ENCODE data around the gene FRAT2.

The FRAT2 gene, protein sequence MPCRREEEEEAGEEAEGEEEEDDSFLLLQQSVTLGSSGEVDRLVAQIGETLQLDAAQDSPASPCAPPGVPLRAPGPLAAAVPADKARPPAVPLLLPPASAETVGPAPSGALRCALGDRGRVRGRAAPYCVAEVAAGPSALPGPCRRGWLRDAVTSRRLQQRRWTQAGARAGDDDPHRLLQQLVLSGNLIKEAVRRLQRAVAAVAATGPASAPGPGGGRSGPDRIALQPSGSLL

DNA sequence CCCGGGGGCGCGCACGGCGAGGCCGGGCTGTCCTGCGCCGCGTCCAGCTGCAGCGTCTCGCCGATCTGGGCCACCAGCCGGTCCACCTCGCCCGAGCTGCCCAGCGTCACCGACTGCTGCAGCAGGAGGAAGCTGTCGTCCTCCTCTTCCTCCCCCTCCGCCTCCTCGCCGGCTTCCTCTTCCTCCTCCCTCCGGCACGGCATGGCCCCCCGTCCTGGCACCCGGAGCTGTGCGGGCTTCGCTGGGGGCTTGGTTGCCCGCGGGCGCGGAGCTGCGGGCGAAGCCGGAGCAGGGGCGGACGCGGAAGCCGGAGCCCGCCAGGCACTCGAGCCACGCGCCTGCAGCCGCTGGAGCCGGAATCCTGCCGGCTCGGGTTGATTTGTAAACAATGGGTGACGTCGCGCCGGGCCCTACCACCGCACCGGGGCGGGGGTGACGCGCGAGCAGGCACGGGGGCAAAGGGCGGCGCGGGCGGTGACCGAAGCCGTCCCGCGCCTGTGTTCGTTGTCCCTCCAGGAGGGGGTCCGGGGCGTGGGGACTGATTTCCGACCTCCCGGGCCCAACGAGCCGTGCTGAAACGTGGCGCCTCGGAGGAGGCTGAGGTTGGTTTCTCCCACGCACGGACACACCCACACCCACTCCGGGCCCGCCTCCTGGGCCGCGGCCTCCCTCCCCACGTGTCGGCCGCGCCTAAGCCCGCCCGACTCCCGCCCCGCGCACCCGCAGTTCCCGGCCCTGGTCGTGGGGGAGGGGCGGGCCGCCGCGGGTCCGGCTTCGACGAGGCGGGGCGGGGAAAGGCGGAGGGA, at the start of gene FRAT2:
Gene FRAT2, minus strand, starts transcription at position 360 of the 806 bp plus-strand sequence. Its CDS starts 157 bp downstream, at position 203.
- DNase-seq (ENCODE audit: low spot score) = peak; percentile 92

DNA sequence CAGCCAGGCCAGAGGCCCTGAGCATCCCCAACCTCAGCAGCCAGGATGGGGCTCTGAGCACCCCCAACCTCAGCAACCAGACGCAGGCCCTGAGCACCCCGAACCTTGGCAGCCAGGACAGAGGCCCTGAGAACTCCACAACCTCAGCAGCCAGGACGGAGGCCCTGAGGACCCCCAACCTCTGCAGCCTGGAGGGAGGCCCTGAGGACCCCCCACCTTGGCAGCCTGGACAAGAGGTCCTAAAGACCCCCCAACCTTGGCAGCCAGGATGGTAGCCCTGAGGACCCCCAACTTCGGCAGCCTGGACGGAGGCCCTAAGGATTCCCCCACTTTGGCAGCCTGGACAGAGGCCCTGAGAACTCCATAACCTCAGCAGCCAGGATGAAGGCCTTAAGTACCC, 49.6 kb upstream of the FRAT2 start:
- DNase-seq (ENCODE audit: low spot score) = no peak

DNA sequence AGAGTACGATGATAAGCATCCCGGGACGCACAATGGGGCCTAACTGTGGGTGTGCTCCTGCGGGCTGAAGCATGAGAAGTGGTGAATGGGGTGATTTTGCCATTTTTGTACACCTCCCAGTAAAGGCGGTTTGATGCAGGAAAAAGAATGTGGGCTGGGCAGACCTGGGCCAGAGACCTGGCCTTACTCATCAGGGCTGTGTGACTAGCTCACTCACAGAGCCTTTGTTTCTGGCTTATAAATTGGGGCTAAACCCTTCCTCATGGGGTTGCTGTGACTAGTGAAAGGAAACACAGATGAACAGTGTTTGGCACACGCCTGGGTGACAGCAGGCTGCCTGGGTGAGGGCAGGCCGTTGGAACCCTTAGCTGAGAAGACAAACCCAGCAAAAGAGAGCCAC, 48.6 kb upstream of the FRAT2 start:
- DNase-seq (ENCODE audit: low spot score) = no peak

DNA sequence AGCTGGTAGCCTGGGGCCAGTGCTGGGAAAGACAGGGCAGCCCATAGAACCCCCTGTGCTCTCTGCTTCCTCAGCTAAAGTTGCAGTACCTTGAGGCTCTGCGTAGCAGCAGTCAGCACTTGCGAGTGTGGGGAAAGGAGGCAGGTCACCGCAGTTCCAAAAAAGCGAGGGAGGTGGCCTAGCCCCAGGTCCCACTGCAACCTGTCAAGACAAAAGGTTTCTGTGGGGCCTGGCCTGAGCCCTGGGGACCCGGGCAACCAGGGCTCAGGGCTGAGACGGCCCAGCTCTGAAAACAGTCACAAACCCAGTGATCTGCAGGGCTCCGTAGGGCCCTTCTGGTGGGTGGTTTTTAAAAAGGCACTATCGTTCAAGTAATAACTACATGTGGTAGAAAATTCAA, 47.1 kb upstream of the FRAT2 start:
- DNase-seq (ENCODE audit: low spot score) = no peak

DNA sequence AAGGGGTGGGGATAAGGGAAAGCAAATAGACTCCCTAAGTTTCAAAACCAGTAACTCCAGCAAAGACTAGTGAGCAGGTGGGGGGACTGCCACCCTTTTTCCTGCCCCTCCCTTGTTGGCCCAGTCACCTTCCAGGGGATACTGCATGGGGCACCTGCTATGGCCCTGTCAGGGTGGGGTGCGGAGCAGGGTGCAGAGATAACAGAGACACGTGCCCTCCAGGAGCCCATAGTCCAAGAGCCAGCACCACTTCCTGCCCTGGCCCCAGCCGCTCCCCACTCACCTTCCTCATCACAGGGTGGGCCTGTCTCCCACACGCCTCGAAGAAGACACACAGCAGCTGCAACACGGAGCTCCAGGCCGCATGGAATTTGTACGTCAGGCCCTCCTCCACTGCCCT, 46.0 kb upstream of the FRAT2 start:
- no peak for DNase-seq (ENCODE audit: low spot score)

DNA sequence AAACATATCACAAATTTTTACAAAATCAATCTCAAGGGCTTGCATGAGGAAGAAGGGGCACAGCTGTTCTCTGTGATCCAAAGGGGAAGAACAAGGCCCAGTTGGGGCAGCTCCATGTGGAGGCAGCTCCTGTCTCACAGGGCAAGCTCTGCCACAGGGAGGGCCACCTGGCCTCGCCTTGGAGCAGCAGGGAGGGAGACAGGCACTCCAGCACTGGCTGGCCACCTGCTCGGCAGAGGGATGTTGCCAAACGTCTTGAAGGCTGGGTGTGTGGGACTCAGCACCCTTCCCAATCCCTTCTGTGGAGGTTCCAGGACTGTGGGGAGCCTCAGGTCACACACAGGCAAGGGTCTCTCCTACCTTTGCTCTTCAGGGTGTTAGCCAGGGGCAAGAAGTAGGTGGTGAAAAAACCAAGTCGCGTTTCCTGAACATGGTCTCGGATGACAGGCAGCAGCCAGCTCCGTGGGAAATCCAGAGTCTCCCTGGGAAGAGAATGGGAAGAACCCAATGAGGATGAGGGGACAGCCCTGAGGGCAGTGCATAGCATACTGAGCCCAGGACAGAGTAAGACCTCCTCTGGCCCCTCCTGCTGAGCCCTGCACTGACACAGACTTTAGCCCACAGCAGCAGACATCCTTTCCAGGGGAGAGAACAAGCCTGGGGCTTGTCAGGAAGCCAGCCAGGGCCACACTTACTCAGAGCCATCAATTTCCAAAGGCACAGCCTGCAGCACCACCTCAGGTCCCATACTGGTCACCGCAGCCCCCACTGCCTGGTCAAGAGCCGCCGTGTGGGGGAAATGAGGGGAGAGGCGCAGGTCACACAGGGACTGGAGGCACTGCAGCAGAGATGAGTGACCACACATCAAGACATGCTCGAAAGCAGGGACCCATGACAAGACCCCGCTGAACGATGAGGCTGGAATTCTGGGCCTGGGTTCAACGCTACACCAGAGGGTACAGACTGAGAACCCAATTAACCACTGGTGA, 44.7 kb upstream of the FRAT2 start:
- DNase-seq (ENCODE audit: low spot score) = no peak

DNA sequence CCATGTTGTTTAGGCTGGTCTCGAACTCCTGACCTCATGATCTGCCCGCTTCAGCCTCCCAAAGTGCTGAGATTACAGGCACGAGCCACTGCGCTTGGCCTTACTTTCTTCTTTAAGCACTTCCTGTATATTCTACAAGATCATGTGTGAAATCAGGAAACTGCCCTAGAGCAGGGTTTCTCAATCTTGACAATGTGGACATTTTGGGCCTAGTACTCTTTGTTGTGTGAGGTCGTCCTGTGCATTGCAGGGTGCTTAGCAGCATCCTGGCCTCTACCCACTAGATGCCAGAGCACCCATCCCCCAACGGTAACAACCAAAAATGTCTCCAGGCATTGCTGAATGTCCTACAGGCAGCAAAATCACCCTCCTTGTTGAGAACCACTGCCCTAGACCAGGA, 41.9 kb upstream of the FRAT2 start:
- DNase-seq (ENCODE audit: low spot score) = no peak

DNA sequence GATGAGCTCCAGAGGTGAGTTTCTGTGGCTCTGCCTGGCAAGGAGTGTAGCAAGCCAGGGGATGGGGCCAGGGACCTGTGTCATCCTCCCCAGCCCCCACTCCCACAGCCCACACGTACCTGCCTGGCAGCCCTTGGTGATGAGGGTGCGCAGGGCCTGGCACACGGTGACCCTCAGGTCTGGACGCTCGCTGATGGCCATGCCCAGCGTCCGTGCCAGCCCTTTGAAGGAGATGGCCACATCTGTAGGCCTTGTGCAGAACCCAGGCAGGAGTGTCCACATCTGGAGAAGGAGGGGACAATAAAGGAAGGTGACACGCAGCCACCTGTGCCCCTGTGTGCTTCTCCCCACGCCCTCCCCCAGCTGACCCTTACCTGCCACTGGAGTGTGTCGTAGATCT, 38.9 kb upstream of the FRAT2 start:
- DNase-seq (ENCODE audit: low spot score) = no peak

DNA sequence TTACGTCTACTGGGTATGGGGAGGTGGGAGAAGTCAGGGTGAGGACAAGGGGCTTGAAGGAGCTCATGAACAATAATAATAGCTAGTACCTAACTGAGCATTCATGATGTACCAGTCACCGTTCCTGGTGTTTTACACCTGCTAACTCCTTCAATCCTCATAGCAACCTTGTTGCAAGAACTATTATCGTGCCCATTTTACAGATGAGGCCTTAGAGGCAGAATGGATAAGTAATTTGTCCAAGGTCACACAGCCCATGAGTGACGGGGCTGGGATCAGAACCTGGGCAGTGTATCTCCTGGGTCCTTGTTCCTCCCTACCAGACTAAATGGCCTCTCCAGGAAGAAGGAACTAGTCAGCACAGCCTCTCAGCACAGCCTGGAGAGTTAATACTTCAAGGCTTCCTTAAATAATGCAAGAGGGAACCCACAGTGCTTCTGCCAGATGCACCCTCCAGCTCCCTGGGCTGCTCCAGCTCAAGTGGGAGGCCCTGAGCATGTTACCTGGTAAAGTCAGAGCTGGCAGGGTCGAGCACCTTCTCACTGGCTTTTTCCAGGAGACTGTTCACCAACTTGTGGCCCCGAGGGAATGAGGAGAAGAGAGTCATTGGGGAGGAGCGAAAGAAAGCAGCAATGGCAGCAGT, 37.8 kb upstream of the FRAT2 start:
- no peak for DNase-seq (ENCODE audit: low spot score)

DNA sequence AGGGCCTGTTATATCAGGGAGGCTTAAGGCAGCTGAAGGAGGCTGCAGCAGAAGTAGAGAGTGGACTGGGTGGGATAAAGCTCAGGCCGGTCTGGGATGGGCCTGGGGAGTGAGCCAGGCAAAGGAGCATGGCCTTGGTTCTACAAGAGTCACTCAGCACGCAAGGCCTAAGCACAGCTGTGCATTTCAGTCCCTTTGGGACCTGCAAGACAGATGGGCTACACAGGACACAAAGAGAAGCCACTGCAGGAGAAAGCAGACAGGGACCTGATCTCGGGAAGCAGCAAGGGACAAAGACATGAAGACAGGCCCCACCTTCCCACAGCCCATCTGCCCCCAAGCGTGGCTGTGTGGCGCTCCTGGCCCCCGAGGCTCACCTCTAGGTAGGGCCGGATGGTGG, 37.2 kb upstream of the FRAT2 start:
- DNase-seq (ENCODE audit: low spot score) = no peak

DNA sequence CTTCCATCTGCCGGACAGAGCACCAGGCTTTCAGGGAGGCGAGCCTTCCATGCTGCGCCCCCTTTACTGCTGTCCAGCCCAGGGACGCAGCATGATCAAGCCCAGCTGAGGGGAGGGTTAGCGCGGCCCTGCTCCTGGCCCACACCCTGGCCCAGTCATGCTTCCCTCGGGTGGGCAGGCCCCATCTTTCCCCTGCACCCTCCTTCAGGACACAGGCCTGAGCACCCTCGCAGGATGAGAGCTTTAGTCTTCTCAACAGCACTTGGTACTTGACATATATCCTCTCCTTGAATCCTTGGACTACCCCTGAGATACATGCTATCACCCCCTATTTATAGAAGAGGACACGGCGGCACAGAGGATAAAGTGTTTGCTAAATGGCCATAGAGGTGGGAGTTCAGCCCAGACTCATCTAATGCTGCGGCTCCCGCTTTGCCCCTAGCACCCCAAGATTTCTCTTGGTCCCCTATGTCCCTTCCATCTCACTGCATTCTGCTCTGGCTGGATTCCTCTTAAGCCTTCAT, 32.7 kb upstream of the FRAT2 start:
- DNase-seq (ENCODE audit: low spot score) = no peak

DNA sequence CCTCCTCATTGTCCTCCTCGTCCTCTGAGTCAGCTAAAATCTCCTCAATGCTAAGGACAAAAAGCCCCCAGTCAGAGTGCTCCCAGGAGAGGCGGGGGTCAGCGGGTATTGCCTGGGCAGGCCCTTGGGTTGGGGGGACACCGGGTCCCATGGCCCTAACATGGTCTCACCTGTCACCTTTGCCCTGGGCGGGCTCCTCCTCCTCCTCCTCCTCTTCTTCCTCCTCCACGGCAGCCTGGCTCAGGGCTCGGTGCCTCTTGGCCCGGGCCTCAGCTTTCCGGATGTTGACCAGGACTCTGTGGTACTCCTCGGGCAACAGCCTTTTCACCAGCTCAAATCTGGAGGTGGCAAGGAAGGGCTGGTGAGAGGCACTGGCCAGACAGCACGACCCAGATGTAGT, 32.0 kb upstream of the FRAT2 start:
- no peak for DNase-seq (ENCODE audit: low spot score)

DNA sequence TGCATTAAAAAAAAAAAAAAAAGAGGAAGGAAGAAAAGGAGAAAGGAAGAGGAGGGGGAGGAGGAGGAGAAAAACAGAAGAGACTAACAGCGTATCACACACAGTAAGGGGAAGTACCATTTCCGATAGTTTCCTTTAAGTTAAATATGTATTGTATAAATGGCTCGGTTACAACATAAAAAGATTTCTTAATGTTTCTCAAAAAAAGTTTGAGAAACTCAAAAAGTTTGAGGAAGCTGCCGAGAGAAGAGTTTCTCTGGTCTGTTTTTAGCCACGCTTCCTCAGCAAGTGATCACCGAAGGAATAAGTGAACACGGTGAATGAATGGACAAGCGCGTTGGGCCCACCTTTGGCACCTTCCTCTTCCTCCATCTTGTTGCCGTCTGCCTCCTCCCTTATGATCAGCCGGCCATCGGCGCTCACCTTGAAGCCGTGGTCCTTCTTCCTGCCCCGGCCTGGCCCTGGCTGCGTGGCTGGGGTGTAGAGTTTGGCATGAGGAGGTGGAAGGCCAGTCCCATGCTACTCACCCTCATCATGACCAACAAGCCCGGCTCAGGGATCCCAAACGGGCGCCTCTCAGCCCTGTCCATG, 31.3 kb upstream of the FRAT2 start:
- DNase-seq (ENCODE audit: low spot score) = peak; percentile 29

DNA sequence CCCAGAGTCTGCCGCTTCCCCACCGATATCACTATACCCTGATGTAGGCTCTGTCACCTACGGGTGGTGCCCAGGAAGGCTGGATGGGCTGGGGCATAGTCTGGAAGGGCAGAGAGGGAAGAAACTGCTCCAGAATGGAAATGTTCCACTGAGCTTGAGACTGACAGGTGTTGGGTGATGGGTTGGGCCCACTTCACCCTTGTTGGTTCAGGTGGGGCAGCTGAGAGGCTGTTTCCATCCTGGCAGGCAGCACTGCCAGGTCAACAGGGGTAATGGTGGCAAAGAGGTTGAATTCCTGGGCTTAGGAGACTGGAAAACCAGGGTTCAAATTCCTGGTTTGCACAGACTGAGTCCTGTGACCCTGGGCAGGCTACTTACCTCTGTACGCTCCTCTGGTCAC, 28.5 kb upstream of the FRAT2 start:
- DNase-seq (ENCODE audit: low spot score) = no peak

DNA sequence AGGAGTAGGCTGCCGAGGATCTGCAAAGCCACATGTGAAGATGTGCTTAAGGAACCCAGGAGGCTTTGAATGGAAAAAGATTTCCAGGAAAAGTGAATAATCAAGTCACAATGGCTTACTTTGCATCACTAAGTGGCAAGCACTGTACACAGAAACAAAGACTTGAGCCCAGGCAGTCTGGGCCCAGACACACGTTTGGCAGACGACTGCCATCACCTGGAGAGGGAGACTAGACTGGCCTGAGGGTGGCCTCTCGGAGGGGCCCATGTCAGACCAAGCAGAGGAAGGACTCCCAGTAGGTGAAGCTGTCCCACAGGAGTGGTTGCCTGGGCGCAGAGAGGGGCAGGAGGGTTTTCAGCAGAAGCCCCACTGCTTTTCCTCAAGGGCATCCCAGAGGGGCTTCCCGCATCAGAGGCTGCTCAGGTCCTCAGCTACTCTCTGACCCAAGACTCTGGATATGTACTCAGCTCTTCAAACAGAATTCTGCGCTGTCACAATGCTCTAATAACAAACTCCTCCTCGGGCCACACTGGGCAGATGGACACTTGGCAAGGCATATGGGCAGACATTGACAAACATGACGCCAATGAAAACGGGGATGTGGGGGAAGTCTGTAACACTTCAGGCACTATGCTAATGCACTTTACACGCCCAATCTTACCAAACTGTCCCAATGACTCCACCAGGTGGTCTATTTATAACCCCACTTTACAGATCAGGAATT, 27.9 kb upstream of the FRAT2 start:
- DNase-seq (ENCODE audit: low spot score) = no peak

DNA sequence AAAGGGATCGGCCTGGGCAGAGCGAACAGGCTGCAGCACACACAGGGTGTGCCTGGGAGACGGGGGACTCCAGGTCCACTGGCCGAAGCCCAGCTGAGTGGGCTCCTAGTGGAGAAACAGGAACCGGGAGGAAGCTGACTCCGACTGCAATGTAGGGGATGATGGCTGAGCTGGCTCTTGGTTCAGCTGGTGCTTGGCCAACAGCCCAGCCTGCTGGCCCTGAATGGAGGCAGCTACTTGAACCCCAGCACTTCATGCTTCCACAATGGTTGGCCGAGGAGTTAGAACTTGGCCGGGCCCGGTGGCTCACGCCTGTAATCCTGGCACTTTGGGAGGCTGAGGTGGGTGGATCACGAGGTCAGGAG, 27.0 kb upstream of the FRAT2 start:
- DNase-seq (ENCODE audit: low spot score) = no peak

DNA sequence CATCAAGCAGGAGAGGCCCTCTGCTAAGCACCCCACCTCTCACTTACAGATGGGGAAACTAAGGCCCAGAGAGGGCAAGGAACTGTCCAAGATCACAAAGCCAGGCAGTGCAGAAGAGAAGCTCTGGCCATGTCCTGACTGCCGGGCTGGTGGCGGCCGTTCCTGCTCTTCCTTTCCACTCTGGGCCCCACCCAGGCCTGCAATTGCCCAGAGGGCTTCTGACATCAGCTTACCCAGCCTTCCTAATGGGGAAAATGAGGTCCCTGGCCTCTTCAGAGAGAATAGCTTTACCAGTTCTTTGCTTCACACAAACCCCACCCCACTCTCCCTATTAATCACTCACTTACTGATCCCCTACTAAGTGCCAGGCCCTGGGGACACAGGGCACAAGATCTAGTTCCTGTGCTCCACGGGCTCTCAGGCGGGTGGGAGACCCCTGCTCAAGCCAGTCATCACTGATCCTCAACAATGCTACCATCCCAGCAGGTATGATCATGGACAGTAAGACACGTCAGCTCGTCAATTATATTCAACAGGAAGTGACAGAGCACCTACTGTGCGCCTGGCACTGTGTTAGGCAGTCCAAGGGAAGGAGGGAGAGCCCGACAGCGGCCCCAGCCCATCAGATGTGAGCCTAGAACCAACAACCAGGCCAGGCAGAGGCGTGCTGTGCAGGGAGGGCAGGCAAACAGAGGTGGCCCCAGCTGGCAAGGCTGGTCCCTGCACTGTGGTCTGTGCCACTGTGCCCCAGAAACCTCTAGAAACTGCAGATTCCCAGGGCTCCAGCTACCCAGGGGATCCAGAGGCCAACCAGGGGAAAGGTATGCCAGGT, 26.4 kb upstream of the FRAT2 start:
- DNase-seq (ENCODE audit: low spot score) = no peak

DNA sequence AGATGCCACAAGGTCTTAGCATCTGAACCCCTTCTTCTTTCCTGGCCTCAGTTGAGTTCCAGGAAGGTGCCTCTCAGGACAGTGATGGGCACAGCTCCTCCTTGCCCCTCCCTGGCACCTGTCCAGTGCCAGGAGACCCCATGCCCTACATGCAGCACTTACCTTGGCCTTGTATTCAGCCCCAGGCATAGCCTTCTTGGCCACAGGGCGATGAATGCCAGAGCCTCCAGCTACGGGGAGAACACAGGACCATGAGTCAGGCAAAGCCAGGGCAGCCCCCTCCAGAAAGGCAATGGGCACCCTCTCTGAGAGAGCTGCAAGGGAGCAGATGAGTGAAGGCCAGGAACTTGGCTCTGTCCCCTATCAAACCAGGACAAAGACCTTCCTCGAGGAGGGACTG, 24.3 kb upstream of the FRAT2 start:
- no peak for DNase-seq (ENCODE audit: low spot score)

DNA sequence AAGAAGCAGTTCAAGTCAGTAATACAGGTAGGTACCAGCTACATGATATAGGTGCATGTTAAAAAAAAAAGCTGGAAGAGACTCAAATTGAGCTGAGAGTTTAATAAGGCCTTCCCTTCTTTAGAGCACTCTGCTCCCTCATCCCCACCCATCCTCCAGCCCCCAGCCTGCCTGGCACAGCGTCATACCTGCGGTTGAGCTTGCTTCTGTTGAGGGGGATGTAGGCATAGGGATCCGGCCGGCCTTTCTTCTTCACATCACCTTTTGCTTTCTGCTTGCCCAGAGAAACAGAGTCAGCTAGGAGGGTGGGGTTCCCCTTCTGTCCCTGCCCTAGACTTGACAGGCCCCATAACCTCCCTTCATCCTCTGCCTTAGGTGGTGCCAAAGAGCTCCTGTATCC, 23.8 kb upstream of the FRAT2 start:
- no peak for DNase-seq (ENCODE audit: low spot score)

DNA sequence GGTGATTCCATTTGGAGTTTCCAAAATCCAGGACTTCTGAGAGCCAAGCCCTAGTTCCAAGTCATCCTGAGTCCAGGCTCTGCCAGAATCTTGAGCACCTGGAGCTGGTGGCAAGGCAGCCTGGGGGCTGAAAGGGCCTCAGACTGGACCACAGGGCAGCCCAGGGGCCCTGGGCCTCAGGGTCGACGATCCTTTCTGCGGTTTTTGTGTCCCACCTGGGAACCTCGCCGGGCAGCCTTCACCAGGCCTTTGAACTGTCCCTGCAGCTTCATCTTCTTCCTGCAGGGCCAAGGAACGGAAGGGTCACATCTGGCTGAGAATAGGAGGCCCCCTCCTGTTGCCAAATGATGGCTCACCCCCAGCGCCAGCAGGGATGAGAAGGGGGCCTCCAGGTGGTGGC, 22.4 kb upstream of the FRAT2 start:
- DNase-seq (ENCODE audit: low spot score) = no peak
